GM18502 (cell line): ENCODE results near the gene FGF4.

Source experiments
- ATAC-seq: cut with Tn5 transposase; IDR thresholded peaks from one replicate; pipeline ENCODE4 v1.9.1; 2021; ENCODE audit warnings: mild to moderate bottlenecking; ENCODE audit not compliant: unreplicated experiment, poor library complexity

Gene FGF4, protein sequence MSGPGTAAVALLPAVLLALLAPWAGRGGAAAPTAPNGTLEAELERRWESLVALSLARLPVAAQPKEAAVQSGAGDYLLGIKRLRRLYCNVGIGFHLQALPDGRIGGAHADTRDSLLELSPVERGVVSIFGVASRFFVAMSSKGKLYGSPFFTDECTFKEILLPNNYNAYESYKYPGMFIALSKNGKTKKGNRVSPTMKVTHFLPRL

DNA sequence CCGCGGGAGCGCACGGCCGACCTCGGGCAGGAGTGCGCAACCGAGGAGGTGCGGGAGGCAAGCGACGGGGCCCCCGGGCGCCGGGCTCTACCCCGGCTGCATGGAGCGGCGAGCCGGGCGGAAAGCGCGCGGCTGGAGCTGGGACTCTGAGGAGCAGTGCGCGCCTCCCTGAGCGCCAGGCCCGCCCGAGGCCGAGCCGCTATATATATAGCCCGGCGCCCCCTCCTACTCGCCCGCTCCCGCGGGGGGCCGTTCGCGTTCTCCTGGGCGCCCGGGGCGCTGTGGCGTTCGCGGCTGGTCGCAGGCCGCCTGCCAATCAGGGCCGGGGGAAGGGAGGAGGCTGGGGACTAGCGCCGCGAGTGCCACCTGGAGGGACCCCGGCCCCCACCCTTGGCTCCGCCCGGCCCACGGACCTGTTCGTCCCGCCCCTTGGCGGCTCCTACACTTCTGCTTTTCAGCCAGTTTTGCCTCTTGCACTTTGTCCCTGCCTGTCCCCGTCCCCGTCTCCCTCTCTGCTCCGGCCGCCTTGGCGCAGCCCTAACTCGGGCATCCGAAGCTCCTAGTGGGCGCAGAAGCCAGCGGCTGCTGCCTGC lies at the start of gene FGF4:
Gene FGF4, minus strand, starts transcription at position 179 of the 593 bp plus-strand sequence. CDS start 257 bp downstream, outside the sequence.
- ATAC-seq, result no peak

DNA sequence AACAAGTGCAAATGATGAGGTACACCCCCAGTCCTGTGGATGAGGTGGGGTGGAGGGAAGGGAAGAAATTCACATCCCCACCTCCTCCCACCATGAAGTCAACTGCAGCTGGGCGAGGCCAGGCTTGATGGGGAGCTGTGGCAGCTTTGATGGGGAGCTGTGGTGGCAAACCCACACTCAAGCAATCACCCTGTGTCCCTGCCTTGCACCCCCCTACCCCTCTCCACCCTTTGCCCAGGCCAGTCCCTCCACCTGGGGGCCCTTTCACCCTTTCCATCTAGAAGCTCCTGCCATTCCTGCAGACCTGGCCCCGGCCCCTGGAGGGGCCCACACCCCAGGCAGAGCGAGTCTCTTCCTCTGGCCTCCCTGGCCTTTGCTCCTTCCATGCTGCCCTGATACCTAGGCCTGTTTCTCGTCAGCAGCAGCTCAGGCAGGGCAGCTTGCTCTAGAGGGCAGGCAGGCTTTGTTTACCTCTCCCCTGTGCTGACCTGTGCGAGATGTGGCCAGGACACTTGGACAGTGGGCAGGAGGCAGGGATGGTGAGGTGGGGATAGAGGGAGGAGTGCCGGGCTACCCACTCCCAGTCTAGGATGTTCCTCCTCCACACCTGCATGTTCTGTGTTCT lies 48.6 kb upstream of the FGF4 start:
- ATAC-seq, result no peak

DNA sequence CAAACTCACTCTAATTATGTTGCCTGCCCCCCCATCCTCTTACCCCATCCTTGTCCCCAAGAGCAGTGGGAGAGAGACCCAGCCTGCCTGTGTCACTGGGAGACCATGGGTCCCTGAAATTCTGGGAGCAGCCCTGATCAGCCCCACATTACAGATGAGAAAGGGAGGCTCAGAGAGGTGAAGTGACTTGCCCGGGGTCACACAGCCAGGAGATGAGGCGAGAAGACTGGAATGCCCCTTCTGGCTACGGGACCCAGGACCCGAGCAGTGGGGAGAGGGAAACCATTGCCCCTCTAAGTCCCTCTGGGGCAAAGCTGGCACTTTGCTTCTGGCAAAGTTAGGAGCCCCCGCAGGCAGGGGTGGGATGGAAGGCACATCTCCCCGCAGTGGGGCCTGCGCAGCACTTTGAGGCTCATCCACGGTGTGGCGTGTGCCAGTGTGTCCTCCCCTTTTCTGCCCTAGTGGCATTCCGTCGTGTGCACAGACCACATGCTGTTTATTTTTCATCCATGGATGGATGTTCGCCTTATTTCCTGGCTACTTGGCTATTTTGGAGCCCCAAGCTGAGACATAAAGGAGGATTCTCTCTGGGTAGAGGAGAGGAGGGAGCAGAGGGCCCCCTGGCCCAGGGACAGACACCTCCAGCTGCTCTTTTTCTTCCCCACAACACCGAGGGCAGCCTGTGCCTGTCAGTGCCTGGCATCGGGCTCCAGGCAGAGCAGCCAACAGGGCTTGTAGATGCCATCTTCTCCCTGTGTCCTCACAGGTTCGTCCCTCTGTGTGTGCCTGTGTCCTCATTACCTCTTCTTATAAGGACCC lies 47.7 kb upstream of the FGF4 start:
- ATAC-seq, result no peak

DNA sequence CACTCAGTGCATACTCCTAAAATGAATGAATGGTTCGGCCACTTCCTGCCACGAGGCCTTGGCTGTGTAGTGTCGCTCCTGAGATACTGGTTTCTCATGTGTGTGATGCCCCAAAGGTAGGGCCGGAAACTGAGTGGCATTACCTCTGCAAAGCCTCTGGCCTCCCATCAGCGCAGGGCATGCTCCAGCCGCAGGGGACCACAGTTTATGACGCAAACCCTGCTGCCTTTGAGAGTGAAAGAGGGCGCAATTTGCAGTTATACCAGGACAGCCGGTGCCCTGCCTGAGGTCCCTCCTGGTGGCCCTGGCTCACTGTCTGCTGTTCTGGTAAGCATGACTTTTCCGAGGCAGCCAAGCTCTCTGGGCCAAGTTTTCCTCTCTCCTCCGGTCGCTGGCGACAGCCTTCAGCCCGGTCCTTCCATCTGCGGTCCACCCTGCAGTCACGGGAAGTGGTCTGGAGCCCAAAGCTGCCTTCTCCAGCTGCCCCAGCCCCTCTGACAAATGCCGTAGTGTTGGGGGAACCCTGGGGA lies 46.4 kb upstream of the FGF4 start:
- ATAC-seq, result no peak

DNA sequence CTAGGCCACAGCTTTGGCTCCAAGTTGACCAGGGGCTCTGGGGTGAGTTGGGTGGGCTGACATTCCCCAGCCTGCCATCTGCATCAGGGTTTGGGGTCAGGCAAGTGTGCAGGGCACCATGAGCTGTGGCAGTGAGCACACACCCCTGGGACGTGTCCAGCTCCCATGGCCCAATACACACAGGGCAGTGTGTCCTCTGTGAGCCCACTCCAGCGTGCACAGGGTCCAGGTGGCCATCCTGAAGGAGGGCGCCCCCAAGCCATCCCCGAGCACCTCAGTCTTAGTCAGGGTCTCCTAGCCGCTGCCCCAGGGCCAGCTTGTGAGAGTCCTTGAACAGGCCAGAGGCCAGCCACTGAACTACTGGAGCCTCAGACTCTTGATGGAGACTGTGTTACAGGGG lies 45.3 kb upstream of the FGF4 start:
- ATAC-seq, result no peak

DNA sequence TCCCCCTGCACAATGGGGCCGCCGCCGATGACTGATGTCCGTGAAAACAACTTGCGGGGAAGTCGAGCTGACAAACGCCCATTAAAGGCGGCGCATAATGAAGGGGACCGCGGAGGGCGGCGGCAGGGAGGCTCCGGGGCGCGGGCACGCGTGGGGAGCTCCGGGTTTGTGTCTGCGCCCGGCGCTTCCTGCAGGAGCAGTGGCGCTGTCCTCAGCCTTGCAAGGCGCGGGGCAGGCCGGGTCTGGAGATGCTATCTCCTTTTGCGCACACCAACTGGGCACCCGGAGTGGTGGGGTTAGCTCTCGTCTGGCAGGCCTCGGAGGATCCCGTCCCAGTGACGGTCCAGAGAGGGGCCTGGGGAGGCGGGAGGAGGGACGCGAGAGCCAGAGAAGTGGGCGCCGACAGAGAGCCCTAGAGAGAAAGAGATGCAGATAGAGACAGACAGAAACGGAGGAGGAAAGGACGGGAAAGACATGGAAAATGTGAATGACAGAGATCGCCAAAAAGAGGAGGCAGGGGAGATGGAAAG lies 44.5 kb upstream of the FGF4 start:
- no peak for ATAC-seq

DNA sequence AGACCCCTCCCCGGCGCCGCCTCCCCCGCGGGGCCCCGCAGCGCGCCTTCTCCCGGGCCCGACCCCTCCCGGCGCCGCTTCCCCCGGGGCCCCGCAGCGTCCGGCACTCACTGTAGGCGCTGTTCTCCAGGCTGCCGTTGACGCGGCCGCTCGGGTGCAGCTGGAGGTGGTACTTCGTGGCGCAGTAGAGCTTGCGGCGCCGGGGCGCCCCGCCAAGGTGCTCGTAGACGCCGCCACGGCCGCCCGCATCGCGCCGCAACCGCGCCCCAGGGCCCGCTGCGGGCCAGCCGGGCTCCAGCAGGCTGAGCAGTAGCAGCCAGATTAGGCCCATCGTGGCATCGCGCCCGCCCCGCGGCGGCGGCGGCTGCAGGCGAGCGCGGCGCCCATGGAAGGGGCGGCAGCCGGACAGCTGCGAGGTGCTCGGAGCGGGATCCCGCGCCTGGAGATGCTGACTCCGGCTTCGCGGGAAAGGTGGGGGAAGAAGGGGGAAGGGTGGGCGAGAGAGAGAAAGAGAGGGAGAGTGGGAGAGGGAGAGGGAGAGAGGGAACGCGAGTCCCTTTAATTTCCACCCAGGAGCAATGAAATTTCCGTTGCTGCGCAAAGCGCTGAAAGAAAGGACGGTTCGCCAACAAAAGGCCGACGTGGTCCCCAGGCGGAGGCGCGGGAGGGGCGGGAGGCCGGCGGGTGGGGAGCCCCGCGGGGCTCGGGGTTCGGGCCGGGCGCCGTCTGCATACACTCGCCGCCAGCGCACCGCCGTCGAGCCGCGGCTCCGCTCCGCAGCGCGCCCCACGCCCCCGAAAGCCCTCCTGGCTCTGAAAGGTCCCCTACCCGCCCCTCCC lies 43.7 kb upstream of the FGF4 start, which contains the start of gene FGF3:
Gene FGF3, minus strand, starts transcription at position 814 of the 839 bp plus-strand sequence. Its CDS starts 483 bp downstream, at position 331.
- ATAC-seq, result no peak

DNA sequence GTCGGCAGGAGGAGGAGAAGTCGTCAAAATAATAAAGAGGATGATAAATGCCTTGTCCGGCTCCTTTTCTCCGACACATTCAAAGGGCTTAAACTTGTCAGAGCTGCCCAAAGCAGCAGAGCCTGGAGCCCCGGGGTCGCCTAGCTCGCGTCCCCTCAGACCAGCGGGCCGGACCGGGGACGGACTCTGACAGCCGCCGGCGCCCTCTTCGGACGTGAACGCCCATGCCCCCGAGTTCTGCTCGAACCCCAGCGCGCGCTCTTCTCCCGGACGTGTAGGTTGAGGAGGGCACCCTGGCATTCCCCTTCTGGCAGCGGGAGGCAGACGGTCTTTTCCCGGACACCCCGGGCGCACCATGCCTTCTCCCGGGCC lies 43.1 kb upstream of the FGF4 start:
- ATAC-seq, result no peak

DNA sequence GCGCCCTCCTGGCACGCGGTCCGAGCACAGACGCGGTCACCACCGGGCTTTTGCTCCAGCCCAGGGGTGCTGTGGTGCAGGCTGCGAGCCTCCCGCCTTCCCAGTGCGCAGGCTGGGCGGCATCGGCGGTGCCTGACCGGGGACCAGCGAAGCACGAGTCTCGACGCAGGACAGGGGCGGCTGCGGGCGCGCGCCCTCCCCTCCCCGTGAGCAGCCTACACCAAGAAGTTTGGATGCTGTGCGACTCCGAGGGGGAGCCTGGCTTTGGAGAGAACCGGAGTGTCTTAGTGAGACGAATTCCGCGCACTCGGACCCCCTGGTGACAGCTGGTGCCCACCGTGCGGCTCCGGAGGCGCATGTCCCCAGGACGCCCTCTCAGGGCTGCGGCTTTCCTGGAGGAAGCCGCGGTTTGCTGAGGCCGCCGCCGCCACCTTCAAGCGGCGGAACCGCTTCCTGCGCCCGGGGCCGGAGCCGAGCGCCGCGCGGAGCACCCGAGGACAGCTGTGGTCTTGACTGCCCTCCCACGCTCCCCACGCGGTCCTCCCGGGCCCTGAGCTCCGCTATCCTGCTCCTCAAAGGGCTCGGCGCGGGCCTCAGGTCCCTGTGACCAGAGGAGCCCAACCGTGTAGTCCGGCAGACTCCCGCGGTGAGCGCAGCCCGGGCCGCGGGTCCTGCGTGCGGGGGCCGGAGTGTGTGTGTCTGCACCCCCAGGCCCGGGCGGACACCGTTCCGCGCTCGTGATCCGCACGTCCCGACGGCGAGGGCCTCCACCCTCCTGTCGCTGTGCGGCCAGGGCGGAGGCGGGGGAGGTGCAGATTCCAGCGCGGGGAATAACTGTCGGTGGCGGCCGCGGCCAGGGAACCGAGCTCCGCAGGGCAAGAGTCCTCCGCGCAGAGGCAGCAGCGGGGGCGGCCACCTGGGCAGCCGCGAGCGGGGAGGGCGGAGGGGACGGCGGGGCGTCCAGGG lies 42.4 kb upstream of the FGF4 start:
- no peak for ATAC-seq

DNA sequence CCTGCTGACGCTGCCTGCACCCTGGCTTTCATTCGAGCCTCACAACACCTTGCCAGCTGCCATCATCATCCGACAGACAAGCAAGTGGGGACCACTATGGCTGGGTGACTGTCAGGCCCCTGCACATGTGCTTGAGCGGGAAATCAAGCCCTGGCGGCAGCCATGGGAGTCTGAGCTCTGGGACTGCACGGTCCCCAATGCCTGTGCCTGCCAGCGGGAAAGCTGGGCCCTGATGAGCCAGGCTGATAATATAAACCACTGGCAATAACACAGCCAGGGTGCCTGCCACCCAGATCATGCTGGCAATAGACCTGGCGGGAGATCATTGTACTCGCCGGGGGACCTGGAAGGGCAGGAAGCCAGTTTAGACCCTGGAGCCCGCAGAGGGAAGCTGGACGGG lies 41.5 kb upstream of the FGF4 start:
- no peak for ATAC-seq

DNA sequence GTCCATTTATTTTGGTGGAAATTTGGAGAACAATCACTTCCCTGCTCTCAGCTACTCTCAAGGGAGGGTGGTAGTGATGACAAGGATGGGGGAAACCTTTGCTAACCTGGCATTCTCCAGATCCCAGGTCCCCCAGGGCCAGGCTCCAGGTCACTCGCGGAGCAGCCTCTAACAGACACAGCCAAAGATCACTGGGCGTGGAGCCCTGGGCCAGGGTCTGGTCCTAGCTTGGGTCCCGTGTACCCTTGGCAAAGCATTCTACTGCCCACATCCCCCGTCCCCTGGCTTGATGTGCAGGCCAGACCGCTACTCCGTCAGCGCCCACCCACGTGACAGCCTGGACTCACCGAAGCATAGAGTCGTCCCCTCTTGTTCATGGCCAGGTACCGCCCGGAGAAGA lies 40.8 kb upstream of the FGF4 start:
- ATAC-seq, result no peak

DNA sequence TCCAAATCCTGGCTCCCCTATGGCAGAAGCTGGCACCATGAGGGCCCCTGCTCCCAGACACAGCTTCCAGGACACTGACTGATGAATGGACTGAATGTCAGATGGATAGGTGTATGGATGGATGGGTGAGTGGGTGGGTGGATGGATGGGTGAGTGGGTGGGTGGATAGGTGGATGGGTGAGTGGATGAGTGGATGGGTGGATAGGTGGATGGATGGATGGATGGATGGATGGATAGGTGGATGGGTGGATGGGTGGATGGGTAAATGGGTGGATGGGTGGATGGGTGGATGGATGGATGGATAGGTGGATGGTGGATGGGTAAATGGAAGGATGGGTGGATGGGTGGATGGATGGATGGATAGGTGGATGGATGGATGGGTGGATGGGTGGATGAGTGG lies 39.8 kb upstream of the FGF4 start:
- no peak for ATAC-seq

DNA sequence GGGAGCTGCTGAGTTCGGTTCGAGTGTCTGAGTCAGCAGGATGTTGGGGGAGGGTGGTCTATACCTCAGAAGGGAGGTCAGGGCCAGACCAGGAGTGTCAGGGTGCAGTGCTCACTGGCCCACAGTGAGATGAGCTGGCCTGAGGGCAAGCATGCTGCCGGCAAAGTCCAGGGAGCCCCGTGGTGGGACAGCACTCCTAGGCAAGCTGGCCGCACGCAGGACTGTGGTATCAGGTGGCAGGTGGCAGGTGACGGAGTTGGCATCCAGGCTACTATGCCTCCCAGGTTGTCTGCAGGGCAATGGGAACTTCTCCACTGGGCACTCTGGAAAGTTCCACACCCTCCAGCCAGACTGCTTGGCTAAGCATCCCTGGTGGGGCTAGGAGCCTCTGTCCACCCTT lies 39.3 kb upstream of the FGF4 start:
- no peak for ATAC-seq

DNA sequence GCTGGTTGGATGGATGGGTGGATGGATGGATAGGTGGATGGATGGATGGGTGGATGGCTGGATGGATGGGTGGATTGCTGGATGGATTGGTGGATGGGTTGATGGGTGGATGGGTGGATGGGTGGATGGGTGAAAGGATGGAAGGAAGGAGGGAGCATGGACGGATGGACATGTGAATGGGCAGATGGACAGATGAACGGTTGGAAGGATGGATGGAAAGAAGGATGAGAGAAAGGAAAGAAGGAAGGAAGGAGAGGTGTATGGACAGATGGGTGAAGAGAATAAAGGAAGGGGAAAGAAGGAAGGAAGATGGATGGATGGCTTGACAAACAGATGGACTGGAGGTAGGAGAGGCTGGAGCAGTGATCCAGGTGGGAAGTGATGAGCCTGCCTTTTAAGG lies 38.7 kb upstream of the FGF4 start:
- no peak for ATAC-seq

DNA sequence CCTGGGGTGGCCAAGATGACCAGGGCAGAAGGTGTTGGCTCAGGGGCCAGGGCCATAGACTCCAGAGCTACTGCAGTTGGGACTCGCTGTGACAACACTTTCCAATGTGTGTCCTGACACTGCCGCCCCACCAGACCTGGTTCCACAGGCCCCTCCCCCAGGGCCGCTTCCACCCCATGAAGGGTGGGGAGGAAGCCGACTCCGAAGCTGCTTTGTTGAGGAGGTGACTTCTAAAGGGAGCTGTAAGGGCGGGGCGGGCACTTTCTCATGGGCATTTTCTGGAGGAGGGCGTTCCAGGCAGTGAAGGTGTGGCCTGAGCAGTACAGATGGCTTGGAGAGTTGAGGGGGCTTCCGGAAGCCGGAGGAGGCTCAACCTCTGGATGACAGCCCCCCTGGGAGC lies 37.8 kb upstream of the FGF4 start:
- no peak for ATAC-seq

DNA sequence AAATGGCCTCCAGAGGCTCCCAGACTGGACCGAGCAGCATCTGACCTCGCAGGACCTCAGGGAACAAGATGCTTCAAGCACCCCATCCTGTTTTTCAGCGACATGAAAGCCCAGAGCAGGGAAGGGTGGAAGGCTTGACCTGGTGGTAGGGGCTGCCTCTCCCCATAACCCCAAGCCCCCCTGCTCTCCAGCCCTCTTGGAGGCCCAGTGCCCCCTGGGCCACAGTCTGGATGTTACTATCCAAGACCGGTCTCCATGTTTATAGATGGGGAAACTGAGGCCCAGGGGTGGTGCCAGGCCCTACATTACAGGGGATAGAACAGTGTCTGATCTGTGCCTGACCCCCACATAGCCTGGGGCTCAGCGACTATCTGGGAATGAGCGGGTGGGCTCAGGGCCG lies 37.1 kb upstream of the FGF4 start:
- ATAC-seq, result no peak

DNA sequence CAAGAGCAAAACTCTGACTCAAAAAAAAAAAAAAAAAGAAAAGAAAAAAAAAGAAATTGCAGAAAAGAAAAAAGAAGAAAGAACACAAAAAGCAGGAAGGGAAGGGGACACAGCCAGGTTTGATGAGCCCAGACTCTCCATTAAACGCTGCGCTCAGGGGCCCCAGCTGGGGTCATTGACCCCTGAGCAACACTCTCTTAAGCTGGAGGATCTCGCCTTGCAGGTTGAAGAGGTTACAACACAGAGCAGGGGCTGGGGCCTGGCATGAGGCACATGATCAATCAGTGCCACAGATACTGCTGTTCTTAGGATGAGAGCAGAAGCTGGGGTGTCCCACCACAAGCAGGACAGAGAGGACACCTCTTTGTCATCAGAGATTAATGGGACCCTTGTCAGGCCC lies 36.3 kb upstream of the FGF4 start:
- ATAC-seq, result no peak

DNA sequence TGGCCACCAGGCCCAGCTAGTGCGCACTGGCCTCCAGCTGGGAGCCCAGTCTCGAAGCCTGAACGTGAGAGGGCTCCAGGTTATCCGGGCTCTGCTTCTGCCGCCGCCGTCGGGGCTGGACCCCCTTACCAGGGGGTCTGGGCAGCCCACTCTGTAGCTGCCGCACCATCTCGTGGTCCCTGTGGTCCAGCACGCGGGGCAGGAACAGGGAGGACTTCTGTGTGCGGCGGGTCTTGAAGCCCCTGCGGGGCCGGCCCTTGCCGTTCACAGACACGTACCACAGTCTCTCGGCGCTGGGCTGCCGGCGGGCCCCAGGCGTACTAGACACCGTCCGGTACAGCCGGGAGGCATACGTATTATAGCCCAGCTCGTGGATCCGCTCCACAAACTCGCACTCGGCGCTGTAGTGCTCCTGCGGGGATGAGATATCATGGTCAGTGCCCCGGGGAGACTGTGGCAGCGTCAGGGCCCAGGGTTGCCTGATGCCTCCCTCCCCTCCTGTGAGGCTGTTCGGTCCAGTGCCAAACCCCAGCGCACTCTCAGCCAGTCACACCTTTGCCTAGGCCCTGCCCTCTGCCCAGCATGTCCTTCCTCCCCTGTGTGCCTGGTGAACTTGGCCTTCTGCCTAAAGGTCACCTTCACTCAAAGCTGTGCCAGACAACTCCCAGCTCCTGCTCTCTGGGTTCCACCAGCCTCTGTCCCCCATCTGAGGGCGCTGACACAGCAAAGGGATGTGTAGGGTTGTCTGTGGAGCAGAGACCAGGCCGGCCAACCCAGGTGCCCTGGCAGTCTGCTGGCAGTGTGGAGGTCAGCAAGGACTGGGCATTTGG lies 35.4 kb upstream of the FGF4 start:
- no peak for ATAC-seq
